ENCODE data around the gene UBE2R2.

GRCh38 chr9:33934188-33934878 lies 117.4 kb downstream of the UBE2R2 start:
- TF ChIP-seq CTCF (IDR thresholded peaks at IDR 0.05), result no peak
- no peak for TF ChIP-seq POLR2A (IDR thresholded peaks at IDR 0.05)

Measured in breast epithelium (tissue), 3 donors.